ENCODE data around the gene SMIM31.

Gene SMIM31

GRCh38 chr4:164783976-164784375, 30.0 kb downstream of the SMIM31 start:
- no peak for DNase-seq (ENCODE audit: low spot score)

DNA sequence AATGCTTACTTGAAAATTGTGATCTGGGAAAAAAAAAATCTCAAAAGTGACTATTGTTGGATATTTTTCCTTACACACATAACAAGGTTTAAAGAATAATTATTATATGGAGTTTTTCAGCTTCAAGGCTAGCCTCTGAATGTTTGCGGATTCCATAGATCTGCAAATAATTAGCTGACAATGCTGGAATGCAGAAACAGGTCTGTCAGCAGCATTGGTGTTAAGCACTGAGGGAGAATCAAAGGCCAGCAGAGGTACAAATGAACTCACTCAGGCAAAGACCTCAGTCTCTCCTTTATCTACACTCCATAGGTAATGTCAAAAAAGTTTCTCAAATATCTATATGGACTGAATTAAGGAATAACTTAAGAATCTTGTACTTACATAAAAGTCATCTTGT, 35.1 kb downstream of the SMIM31 start:
- DNase-seq (ENCODE audit: low spot score) = no peak

GRCh38 chr4:164790249-164790648, 36.3 kb downstream of the SMIM31 start:
- DNase-seq (ENCODE audit: low spot score) = no peak

- DNase-seq (ENCODE audit: low spot score) = no peak
Observed at GRCh38 chr4:164799410-164799809, 45.5 kb downstream of the SMIM31 start.

GRCh38 chr4:164800786-164801185, 46.9 kb downstream of the SMIM31 start:
- no peak for DNase-seq (ENCODE audit: low spot score)

DNA sequence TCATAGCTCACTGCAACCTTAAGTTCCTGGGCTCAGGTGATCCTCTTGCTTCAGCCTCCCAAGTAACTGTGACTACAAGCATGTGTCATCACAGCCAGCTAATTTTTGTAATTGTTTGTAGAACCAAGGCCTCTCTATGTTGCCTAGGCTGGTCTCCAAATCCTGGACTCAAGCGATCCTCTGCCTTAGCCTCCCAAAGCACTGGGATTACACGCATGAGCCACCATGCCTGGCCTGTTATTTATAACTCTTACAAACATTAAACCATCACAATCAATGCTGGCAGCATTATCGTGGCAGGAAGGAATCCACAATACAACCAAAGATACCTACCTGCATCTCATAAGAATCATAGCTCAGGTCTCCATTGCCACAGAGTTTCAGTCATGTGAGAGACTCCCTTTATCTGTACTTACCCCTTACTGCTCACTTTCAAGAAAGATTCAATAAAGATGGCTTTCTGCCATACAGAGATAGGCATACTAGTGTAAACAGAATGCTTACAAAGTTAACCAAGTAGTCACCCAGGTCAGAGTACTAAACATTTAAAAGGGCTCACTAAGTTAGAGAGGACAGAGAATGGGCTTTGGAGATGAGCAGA, 48.5 kb downstream of the SMIM31 start:
- no peak for DNase-seq (ENCODE audit: low spot score)

DNA sequence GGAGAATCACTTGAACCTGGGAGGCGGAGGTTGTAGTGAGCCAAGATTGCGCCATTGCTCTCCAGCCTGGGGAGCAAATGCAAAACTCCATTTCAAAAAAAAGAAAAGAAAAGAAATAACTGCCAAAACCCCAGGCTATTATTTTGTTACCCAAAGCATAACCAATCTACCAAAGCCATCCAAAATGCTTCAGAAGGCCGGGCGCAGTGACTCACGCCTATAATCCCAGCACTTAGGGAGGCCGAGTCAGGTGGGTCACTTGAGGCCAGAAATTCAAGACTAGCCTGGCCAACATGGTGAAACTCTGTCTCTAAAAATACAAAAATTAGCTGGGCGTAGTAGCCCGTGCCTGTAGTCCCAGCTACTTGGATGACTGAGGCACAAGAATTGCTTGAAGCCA, 49.8 kb downstream of the SMIM31 start:
- no peak for DNase-seq (ENCODE audit: low spot score)

DNA sequence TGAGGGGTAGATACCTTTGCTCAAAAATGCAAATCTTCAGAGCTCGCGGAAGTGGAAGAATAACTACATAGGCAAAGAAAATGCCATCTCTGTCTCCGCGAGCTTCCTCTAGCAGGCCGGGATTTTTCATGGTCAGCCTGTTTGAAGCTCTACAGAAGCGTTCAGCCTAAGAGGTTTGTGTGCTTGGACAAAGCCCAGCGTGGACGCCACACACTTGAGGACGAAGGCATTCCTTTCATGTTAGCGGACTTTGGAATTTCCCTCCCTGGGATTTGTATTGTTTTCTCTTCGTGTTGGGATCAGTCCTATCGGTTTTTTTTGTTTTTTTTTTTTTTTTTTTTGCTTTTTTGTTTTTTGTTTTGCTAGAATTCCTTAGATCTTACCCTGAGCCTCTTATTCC, 53.7 kb downstream of the SMIM31 start:
- DNase-seq (ENCODE audit: low spot score) = no peak

DNA sequence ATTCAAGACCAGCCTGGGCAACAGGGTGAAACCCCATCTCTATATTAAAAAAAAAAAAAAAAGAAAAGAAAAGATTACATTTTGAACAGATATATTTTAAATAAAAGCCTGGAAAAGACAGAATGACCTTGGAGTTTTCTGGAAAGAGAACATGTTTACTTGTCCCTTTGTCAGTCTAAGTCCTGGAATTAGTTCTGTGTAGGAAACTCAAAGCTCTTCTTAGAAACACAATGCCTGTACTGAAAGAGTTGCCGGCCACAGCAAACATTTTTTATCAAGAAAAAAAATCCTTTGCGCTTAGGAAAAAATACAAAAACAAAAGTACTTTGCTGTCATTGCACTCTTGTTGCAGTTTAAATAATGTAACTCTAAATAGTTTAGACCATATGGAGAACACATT, 59.6 kb downstream of the SMIM31 start:
- no peak for DNase-seq (ENCODE audit: low spot score)

DNA sequence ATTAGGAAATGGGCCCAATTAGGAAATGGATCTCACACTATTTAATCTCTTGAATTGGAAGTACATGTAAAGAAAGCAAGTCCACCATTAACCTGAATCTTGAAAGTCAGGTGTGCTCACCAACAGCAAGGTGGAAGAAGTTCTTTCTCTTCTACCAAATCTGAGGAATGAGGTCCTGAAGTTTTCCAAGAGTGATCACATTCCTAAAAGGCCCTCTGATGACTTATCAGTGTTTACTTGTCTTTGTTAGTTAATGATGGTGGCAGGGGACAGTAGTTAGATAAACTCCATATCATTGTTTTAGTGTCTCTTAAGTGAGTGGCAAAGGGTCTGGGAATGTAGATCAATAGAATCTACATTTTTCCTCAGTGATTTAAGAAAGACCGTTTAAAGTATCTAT, 61.8 kb downstream of the SMIM31 start:
- no peak for DNase-seq (ENCODE audit: low spot score)

GRCh38 chr4:164819366-164819765, 65.4 kb downstream of the SMIM31 start:
- DNase-seq (ENCODE audit: low spot score) = no peak

GRCh38 chr4:164821711-164822110, 67.8 kb downstream of the SMIM31 start:
- DNase-seq (ENCODE audit: low spot score) = no peak

- no peak for DNase-seq (ENCODE audit: low spot score)
Observed at GRCh38 chr4:164824581-164824980, 70.7 kb downstream of the SMIM31 start.

GRCh38 chr4:164828955-164829354, 75.0 kb downstream of the SMIM31 start:
- DNase-seq (ENCODE audit: low spot score) = no peak

- DNase-seq (ENCODE audit: low spot score) = no peak
Observed at GRCh38 chr4:164846566-164846965, 92.6 kb downstream of the SMIM31 start.

GRCh38 chr4:164847016-164847415, 93.1 kb downstream of the SMIM31 start:
- DNase-seq (ENCODE audit: low spot score) = no peak

- DNase-seq (ENCODE audit: low spot score) = no peak
Observed at GRCh38 chr4:164847967-164848649, 94.2 kb downstream of the SMIM31 start.

Measured in putamen (tissue), 1 donor.